HepG2 (cell line): Measurements from ENCODE around the gene GGCT.
"Not testable (repeated sequence)": the region's sequence is repeated elsewhere in the genome, so short reads cannot be mapped to it uniquely, and the experiment has no call there.

Experiments
- SMAD3 ChIP-seq: sonication (generic); formaldehyde crosslinking; IDR thresholded peaks from 2 replicates; pipeline ENCODE4 v1.4.0; 2020; ENCODE audit warnings: missing genetic modification reagents
- ZNF232 ChIP-seq: sonication (generic); formaldehyde crosslinking; IDR thresholded peaks from 2 replicates; pipeline ENCODE4 v1.4.0; 2020; ENCODE audit warnings: missing genetic modification reagents, borderline replicate concordance

DNA sequence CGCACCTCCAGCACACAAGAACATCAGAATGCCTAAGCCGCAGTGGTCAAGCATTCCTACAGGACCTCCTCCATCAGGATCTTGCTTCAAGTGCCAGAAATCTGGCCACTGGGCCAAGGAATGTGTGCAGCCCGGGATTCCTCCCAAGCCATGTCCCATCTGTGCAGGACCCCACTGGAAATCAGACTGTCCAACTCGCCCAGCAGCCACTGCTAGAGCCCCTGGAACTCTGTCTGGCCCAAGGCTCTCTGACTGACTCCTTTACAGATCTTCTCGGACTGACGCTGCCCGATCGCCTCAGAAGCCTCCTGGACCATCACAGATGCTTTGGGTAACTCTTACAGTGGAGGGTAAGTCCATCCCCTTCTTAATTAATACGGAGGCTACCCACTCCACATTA, 23.2 kb downstream of the GGCT start:
- not testable (repeated sequence) for TF ChIP-seq SMAD3 (CRISPR knock-in tag); ZNF232
